Thoracic aorta (tissue), 2 donors: ENCODE data around the gene JADE1. TPM values are rescaled to one million over a fixed set of nuclear protein-coding genes. Genes with fewer than 3 reads are reported as not detected.

ENCODE experiments used
- ATAC-seq: fragments of 150-250 bp; one replicate; pipeline ENCODE4 v1.8.0; 2017; ENCODE audit warnings: low read depth; ENCODE audit not compliant: insufficient number of reproducible peaks, low FRiP score
- DNase-seq: peaks from one replicate; pipeline ENCODE4 v3.0.0-alpha.2; 2020; ENCODE audit warnings: low spot score
- H3K27ac ChIP-seq, 2 donors: fragments of 200-600 bp; sonication (generic); 1 replicate in 1 of 2; 2 replicates in 1 of 2; pipeline ENCODE4 v1.5.1; 2016; ENCODE audit warnings: mild to moderate bottlenecking in 2 of 2, moderate library complexity in 2 of 2
- H3K27me3 ChIP-seq: fragments of 200-600 bp; sonication (generic); replicated peaks from 2 replicates; pipeline ENCODE4 v1.6.0; 2016; ENCODE audit warnings: mild to moderate bottlenecking; ENCODE audit not compliant: insufficient read depth
- H3K36me3 ChIP-seq: fragments of 200-600 bp; sonication (generic); one replicate; pipeline ENCODE4 v1.5.1; 2016
- H3K4me1 ChIP-seq, 2 donors: fragments of 200-600 bp; sonication (generic); 1 replicate in 1 of 2; 2 replicates in 1 of 2; pipeline versions ENCODE4 v1.5.1 to v1.6.0; 2016; ENCODE audit warnings: low read depth in 2 of 2, mild to moderate bottlenecking in 1 of 2; ENCODE audit not compliant: control insufficient read depth in 1 of 2
- H3K4me3 ChIP-seq: fragments of 200-600 bp; sonication (generic); 2 replicates; pipeline ENCODE4 v1.5.1; 2016; ENCODE audit warnings: mild to moderate bottlenecking
- H3K9me3 ChIP-seq: fragments of 200-600 bp; sonication (generic); 2 replicates; pipeline ENCODE4 v1.5.1; 2016
- CTCF ChIP-seq: fragments of 200-600 bp; sonication (generic); IDR thresholded peaks from one replicate; pipeline ENCODE4 v1.5.1; 2019; ENCODE audit warnings: antibody characterized with exemption
- total RNA-seq, 2 donors: library from RNA; depleted of rRNA; stranded (reverse); fragments of >200 nt; gene quantifications; one replicate each; pipeline versions ENCODE4 v1.1.0 to v1.2.3, GENCODE V29; 2016

The JADE1 gene
- total RNA-seq, 2 donors from 2014 or later = 23.7 to 63.8 TPM

GRCh38 chr4:128854433-128854832 lies 44.9 kb downstream of the JADE1 start:
- H3K36me3 ChIP-seq = peaks cover 69% of the 10 kb centered on the region
- ATAC-seq = no peak
- TF ChIP-seq CTCF = no peak

DNA sequence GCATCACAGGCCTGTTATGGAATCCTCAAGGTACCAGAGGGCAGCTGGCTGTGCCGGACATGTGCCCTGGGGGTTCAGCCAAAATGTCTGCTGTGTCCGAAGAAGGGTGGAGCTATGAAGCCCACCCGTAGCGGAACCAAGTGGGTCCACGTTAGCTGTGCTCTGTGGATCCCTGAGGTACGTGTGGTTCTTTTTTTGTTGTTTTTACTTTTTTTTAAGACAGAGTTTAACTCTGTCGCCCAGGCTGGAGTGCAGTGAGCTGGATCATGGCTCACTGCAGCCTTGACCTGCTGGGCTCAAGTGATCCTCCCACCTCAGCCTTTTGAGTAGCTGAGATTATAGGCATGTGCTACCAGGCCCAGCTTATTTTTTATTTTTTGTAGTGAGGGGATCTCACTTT lies 46.1 kb downstream of the JADE1 start:
- no peaks in the 10 kb centered on the region for H3K9me3 ChIP-seq
- DNase-seq = no peak
- no peak overlapping the region for H3K4me3 ChIP-seq
- no peak overlapping the region for H3K27ac ChIP-seq
- peaks cover 7 to 27% of the 10 kb centered on the region in 2 donors for H3K4me1 ChIP-seq
- TF ChIP-seq CTCF = no peak
- peaks cover 62% of the 10 kb centered on the region for H3K36me3 ChIP-seq
- H3K27me3 ChIP-seq = no peaks in the 10 kb centered on the region
- no peak for ATAC-seq

More at GRCh38 chr4:128854433-128854832, 44.9 kb downstream of the JADE1 start:
- no peak for DNase-seq
- Histone ChIP-seq H3K4me1 (peaks cover 6 to 16% of the 10 kb centered on the region in 2 donors), H3K27me3 (no peaks in the 10 kb centered on the region), H3K9me3 (no peaks in the 10 kb centered on the region), H3K27ac (no peak overlapping the region), H3K4me3 (no peak overlapping the region)

DNA sequence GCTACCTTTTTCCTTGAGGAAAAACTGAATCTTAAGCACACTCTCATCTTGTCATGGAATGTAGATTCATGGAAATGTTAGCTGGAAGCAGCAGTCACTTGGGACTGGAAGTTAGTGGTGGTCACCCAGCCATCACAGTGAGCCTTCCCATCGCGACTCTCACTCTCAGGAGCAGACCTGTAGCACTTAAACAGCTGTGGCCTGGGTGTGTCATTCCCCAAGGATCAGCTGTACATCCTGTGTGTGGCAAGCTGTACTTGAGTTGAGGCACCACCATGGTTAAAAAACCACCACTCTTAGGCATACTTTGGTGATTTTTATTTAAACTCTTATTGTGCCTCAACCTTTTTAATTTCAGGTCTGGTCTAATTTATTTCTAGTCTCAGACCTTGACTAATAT lies 46.7 kb downstream of the JADE1 start:
- Histone ChIP-seq H3K36me3 (peaks cover 66% of the 10 kb centered on the region), H3K27ac (no peak overlapping the region), H3K4me3 (no peak overlapping the region), H3K4me1 (peaks cover 7 to 27% of the 10 kb centered on the region in 2 donors), H3K9me3 (no peaks in the 10 kb centered on the region), H3K27me3 (no peaks in the 10 kb centered on the region)
- DNase-seq = no peak
- no peak for TF ChIP-seq CTCF
- ATAC-seq = no peak

DNA sequence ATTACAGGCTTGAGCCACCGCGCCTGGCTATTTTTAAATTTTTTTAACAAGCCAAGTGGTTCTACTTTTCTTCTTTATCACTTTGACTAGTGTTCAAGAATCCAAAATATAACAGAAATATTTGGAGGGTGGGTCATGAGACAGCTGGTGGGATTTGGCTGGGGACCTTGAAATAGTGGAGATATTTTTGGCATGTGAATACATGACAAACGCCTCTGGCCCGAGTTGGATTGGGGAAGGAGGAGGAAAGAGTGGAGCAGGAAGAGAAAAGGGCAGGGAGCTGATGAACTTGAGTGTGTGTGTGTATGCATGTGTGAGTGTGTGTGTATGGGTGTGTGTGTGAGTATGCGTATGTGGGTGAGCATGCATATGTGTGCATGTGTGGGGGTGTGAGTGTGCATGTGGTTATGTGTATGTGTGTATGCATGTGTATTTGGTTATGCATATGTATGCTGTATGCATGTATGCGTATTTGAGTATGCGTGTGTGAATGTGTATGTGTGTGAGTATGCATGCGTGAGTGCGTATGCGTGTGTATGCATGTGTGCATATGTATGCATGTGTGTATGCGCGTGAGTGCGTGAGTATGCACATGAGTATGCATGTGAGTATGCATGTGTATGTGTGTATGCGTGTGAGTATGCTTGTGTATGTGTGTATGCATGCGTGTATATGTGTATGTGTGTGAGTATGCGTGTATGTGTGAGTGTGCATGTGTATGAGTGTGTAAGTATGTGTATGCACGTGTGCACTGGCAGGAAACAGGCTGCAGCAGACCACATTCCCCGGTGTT lies 49.6 kb downstream of the JADE1 start:
- no peak for DNase-seq
- Histone ChIP-seq H3K36me3 (peaks cover 54% of the 10 kb centered on the region), H3K27ac (peak overlapping the region; percentile 31 to 36), H3K4me3 (no peak overlapping the region), H3K27me3 (no peaks in the 10 kb centered on the region), H3K4me1 (peaks cover 10 to 31% of the 10 kb centered on the region in 2 donors), H3K9me3 (no peaks in the 10 kb centered on the region)
- TF ChIP-seq CTCF = no peak
- peak; percentile 81 for ATAC-seq

- Histone ChIP-seq H3K27ac (peak overlapping the region; percentile 1 to 14), H3K36me3 (peaks cover 50% of the 10 kb centered on the region), H3K27me3 (no peaks in the 10 kb centered on the region), H3K4me3 (no peak overlapping the region), H3K9me3 (no peaks in the 10 kb centered on the region), H3K4me1 (peaks cover 10 to 31% of the 10 kb centered on the region in 2 donors)
- DNase-seq (no peak), ATAC-seq (no peak)
- TF ChIP-seq CTCF = no peak
Observed at GRCh38 chr4:128859887-128860677, 50.6 kb downstream of the JADE1 start.
